Measurements from ENCODE around the gene RPS15. TPM values are rescaled to one million over a fixed set of nuclear protein-coding genes. Genes with fewer than 3 reads are reported as not detected.

The RPS15 gene
- total and polyA plus RNA-seq, 2 donors (not counting 3 experiments of a cell fraction or from before 2014, with no cell fraction given) = 1,260 to 3,270 TPM

GRCh38 chr19:1482361-1483130 is 44.4 kb downstream of the RPS15 start:
- BruUV-seq (replicated peaks) = no TSS peak
- Histone ChIP-seq H3K79me2 (ENCODE audit: control insufficient read depth, insufficient read depth, low read length) (peaks cover 5% of the 10 kb centered on the region), H3K4me1 (ENCODE audit: control insufficient read depth, extremely low read depth, insufficient read depth, low read length) (peaks cover 3% of the 10 kb centered on the region), H3K9me1 (replicated peaks; ENCODE audit: control insufficient read depth, extremely low read depth, insufficient read depth, low read length) (no peaks in the 10 kb centered on the region), H4K20me1 (replicated peaks; ENCODE audit: control insufficient read depth, extremely low read depth, insufficient read depth, low read length) (no peaks in the 10 kb centered on the region), H2AFZ (ENCODE audit: low read depth, low read length) (no peak overlapping the region), H3K27me3 (ENCODE audit: control insufficient read depth in 2 of 2, insufficient read depth in 2 of 2, low read length in 2 of 2) (no peaks in the 10 kb centered on the region), H3K9me3 (replicated peaks; ENCODE audit: control insufficient read depth, insufficient read depth, low read length) (no peaks in the 10 kb centered on the region), H3K36me3 (ENCODE audit: control insufficient read depth in 2 of 2, extremely low read depth in 1 of 2, insufficient read depth in 2 of 2, low read length in 2 of 2) (no peaks in the 10 kb centered on the region), H3K4me2 (ENCODE audit: insufficient read depth, low read length) (no peak overlapping the region), H3K9ac (replicated peaks; ENCODE audit: extremely low read depth, insufficient read depth, low read length) (no peak overlapping the region), H3K27ac (ENCODE audit: insufficient read depth, low read depth, low read length) (no peak overlapping the region), H3K4me3 (replicated peaks in 1 of 3; ENCODE audit: insufficient read depth in 1 of 3, low read depth in 1 of 3, low read length in 3 of 3) (no peak overlapping the region)
- intact Hi-C loops (cut with micrococcal nuclease) (no loop called here), dilution Hi-C loops (cut with MboI; ENCODE audit: extremely low pct_ligation_motif_present, low sequenced_read_pairs) (no loop called here)
- TF ChIP-seq EZH2 (IDR thresholded peaks at IDR 0.05; ENCODE audit: borderline replicate concordance, low read depth, low read length, severe bottlenecking) (no peak), MYC (IDR thresholded peaks at IDR 0.05; ENCODE audit: low read depth, low read length) (no peak), POLR2AphosphoS5 (IDR thresholded peaks at IDR 0.05; ENCODE audit: insufficient read depth, low read depth, low read length) (no peak), GATA2 (IDR thresholded peaks at IDR 0.05; ENCODE audit: insufficient read depth, insufficient read length, low read depth, low read length) (no peak), FOS (IDR thresholded peaks at IDR 0.05; ENCODE audit: borderline replicate concordance, insufficient read depth, low read length) (no peak), POLR2A (IDR thresholded peaks at IDR 0.05; ENCODE audit: low read depth, low read length) (no peak), CTCF (IDR thresholded peaks at IDR 0.05; ENCODE audit: extremely low read depth in 1 of 2, insufficient read depth in 1 of 2, low read depth in 1 of 2, low read length in 2 of 2) (no peak), MAX (IDR thresholded peaks at IDR 0.05; ENCODE audit: insufficient read depth, insufficient read length) (no peak), JUN (IDR thresholded peaks at IDR 0.05; ENCODE audit: borderline replicate concordance, insufficient read depth, insufficient read length, low read depth) (no peak)
- POLR2A ChIA-PET = no interaction called here
- FAIRE-seq (no peak), DNase-seq (ENCODE audit: low read depth, low spot score) (no peak)
- CTCF ChIA-PET = no interaction called here
